ENCODE measurements around the gene SSMEM1. TPM values are rescaled to one million over a fixed set of nuclear protein-coding genes. Genes with fewer than 3 reads are reported as not detected.
A peak's percentile ranks its signal among the peaks of the same experiment; 100 is the strongest.
"Not testable (repeated sequence)": the region's sequence is repeated elsewhere in the genome, so short reads cannot be mapped to it uniquely, and the experiment has no call there.

Gene SSMEM1
- total RNA-seq, 2 donors from 2014 or later = not detected

- Histone ChIP-seq H3K4me1 (ENCODE audit: control insufficient read depth, insufficient read depth, low read length) (peaks cover 7% of the 10 kb centered on the region), H3K36me3 (ENCODE audit: control insufficient read depth, insufficient read depth, low read length) (no peaks in the 10 kb centered on the region), H3K9me3 (ENCODE audit: control insufficient read depth, low read length) (no peaks in the 10 kb centered on the region), H3K4me3 (ENCODE audit: low read length) (no peak overlapping the region), H3K27ac (ENCODE audit: low read depth, low read length) (no peak overlapping the region), H3K9ac (ENCODE audit: extremely low read depth, low read length, poor library complexity, severe bottlenecking) (no peak overlapping the region), H3K27me3 (ENCODE audit: control insufficient read depth, insufficient read depth, low read length, poor library complexity, severe bottlenecking) (no peaks in the 10 kb centered on the region)
- Mint-ChIP-seq H3K4me1 (peaks cover 25% of the 10 kb centered on the region), H3K36me3 (ENCODE audit: low read depth) (peaks cover 3% of the 10 kb centered on the region), H3K4me3 (no peak overlapping the region), H3K27me3 (ENCODE audit: insufficient read depth) (peaks cover 1% of the 10 kb centered on the region), H3K27ac (no peak overlapping the region), H3K9me3 (peaks cover 12% of the 10 kb centered on the region)
- no peak for DNase-seq
- WGBS, 2 experiments (ENCODE audit: insufficient coverage in 1 of 2, insufficient read length in 1 of 2) = 91 to 92% methylated on average over 5 to 6 of the region's 6 CpGs
- no peak for TF ChIP-seq CTCF (conservative IDR thresholded peaks at IDR 0.05)
Observed at GRCh38 chr7:130231792-130232191, 24.1 kb downstream of the SSMEM1 start.

GRCh38 chr7:130232209-130232608 lies 24.5 kb downstream of the SSMEM1 start:
- H3K4me1 ChIP-seq (ENCODE audit: control insufficient read depth, insufficient read depth, low read length) = peaks cover 7% of the 10 kb centered on the region
- WGBS, 2 experiments (ENCODE audit: insufficient coverage in 1 of 2, insufficient read length in 1 of 2) = 100% methylated on average over 2 of the region's 2 CpGs; no CpG with 5 or more reads in 1 of the 2 experiments
- H3K27ac ChIP-seq (ENCODE audit: low read depth, low read length) = no peak overlapping the region
- H3K36me3 Mint-ChIP-seq (ENCODE audit: low read depth) = peaks cover 3% of the 10 kb centered on the region
- peaks cover 1% of the 10 kb centered on the region for H3K27me3 Mint-ChIP-seq (ENCODE audit: insufficient read depth)
- peaks cover 12% of the 10 kb centered on the region for H3K9me3 Mint-ChIP-seq
- no peak for TF ChIP-seq CTCF (conservative IDR thresholded peaks at IDR 0.05)
- H3K9me3 ChIP-seq (ENCODE audit: control insufficient read depth, low read length) = no peaks in the 10 kb centered on the region
- no peak overlapping the region for H3K9ac ChIP-seq (ENCODE audit: extremely low read depth, low read length, poor library complexity, severe bottlenecking)
- H3K4me3 Mint-ChIP-seq = no peak overlapping the region
- H3K36me3 ChIP-seq (ENCODE audit: control insufficient read depth, insufficient read depth, low read length) = no peaks in the 10 kb centered on the region
- peaks cover 25% of the 10 kb centered on the region for H3K4me1 Mint-ChIP-seq
- H3K27me3 ChIP-seq (ENCODE audit: control insufficient read depth, insufficient read depth, low read length, poor library complexity, severe bottlenecking) = no peaks in the 10 kb centered on the region
- no peak for DNase-seq
- H3K27ac Mint-ChIP-seq = no peak overlapping the region
- H3K4me3 ChIP-seq (ENCODE audit: low read length) = no peak overlapping the region

GRCh38 chr7:130234078-130234477 lies 26.4 kb downstream of the SSMEM1 start:
- Histone ChIP-seq H3K4me1 (ENCODE audit: control insufficient read depth, insufficient read depth, low read length) (peaks cover 3% of the 10 kb centered on the region), H3K27ac (ENCODE audit: low read depth, low read length) (no peak overlapping the region), H3K9me3 (ENCODE audit: control insufficient read depth, low read length) (no peaks in the 10 kb centered on the region), H3K27me3 (ENCODE audit: control insufficient read depth, insufficient read depth, low read length, poor library complexity, severe bottlenecking) (no peaks in the 10 kb centered on the region), H3K4me3 (ENCODE audit: low read length) (no peak overlapping the region), H3K36me3 (ENCODE audit: control insufficient read depth, insufficient read depth, low read length) (no peaks in the 10 kb centered on the region), H3K9ac (ENCODE audit: extremely low read depth, low read length, poor library complexity, severe bottlenecking) (no peak overlapping the region)
- 73 to 87% methylated on average over 2 of the region's 2 CpGs for WGBS, 2 experiments (ENCODE audit: insufficient coverage in 1 of 2, insufficient read length in 1 of 2)
- Mint-ChIP-seq H3K27me3 (ENCODE audit: insufficient read depth) (peaks cover 1% of the 10 kb centered on the region), H3K27ac (peak overlapping the region; percentile 12), H3K4me3 (no peak overlapping the region), H3K9me3 (peaks cover 12% of the 10 kb centered on the region), H3K36me3 (ENCODE audit: low read depth) (peaks cover 3% of the 10 kb centered on the region), H3K4me1 (peaks cover 17% of the 10 kb centered on the region)
- TF ChIP-seq CTCF (conservative IDR thresholded peaks at IDR 0.05) = no peak
- DNase-seq = no peak

GRCh38 chr7:130236361-130236760 lies 28.7 kb downstream of the SSMEM1 start:
- H3K4me3 ChIP-seq (ENCODE audit: low read length); H3K27ac ChIP-seq (ENCODE audit: low read depth, low read length); H3K9me3 Mint-ChIP-seq: not testable (repeated sequence)

More at GRCh38 chr7:130236361-130236760, 28.7 kb downstream of the SSMEM1 start:
- peaks cover 15% of the 10 kb centered on the region for H3K4me1 Mint-ChIP-seq
- not testable (repeated sequence) for H3K9me3 ChIP-seq (ENCODE audit: control insufficient read depth, low read length); H3K27ac Mint-ChIP-seq; H3K36me3 ChIP-seq (ENCODE audit: control insufficient read depth, insufficient read depth, low read length); DNase-seq; H3K27me3 Mint-ChIP-seq (ENCODE audit: insufficient read depth); H3K4me3 Mint-ChIP-seq; H3K9ac ChIP-seq (ENCODE audit: extremely low read depth, low read length, poor library complexity, severe bottlenecking); H3K4me1 ChIP-seq (ENCODE audit: control insufficient read depth, insufficient read depth, low read length); H3K27me3 ChIP-seq (ENCODE audit: control insufficient read depth, insufficient read depth, low read length, poor library complexity, severe bottlenecking); H3K36me3 Mint-ChIP-seq (ENCODE audit: low read depth)
- WGBS, 2 experiments (ENCODE audit: insufficient coverage in 1 of 2, insufficient read length in 1 of 2) = 86 to 94% methylated on average over 3 to 4 of the region's 4 CpGs

Measured in endodermal cell (in vitro differentiated cells).